H1 (cell line): ENCODE data around the gene CCNJ. TPM values are rescaled to one million over a fixed set of nuclear protein-coding genes. Genes with fewer than 3 reads are reported as not detected.

Experiments
- CTCF ChIA-PET: fragments of 300-600 bp; sonication (Branson Sonifier 250); formaldehyde crosslinking; loops from one replicate; lab custom pipeline; 2021; ENCODE audit not compliant: partially characterized antibody; lab: Charles Lee
- POLR2A ChIA-PET: fragments of 300-600 bp; sonication (Branson Sonifier 250); formaldehyde crosslinking; loops from one replicate; lab custom pipeline; 2021; ENCODE audit warnings: inconsistent platforms; ENCODE audit not compliant: partially characterized antibody; lab: Charles Lee
- DNase-seq, 2 experiments: peaks; one replicate each; pipeline versions ENCODE4 v3.0.0 to v3.0.0-alpha.2; 2010 to 2022; ENCODE audit warnings: low spot score in 2 of 2, low read depth in 1 of 2, mixed read lengths in 1 of 2
- FAIRE-seq: peaks from 2 replicates; lab custom pipeline; 2011; peaks lifted over from hg19 to GRCh38; lab: Jason Lieb, UNC
- H2AFZ ChIP-seq: 2 replicates; pipeline ENCODE4 v1.8.1; 2012; ENCODE audit warnings: low read length, inconsistent platforms
- H2AK5ac ChIP-seq: 2 replicates; pipeline ENCODE4 v1.6.1; 2013; ENCODE audit warnings: low read depth, low read length
- H2BK120ac ChIP-seq: replicated peaks from 2 replicates; pipeline ENCODE3; 2013; ENCODE audit warnings: low read depth, low read length, inconsistent platforms
- H2BK12ac ChIP-seq: 2 replicates; pipeline ENCODE4 v1.6.1; 2013; ENCODE audit warnings: low read depth, low read length
- H2BK15ac ChIP-seq: 2 replicates; pipeline ENCODE4 v1.6.1; 2013; ENCODE audit warnings: low read length
- H2BK20ac ChIP-seq: 2 replicates; pipeline ENCODE4 v1.6.1; 2013; ENCODE audit warnings: low read length
- H2BK5ac ChIP-seq: 2 replicates; pipeline ENCODE4 v1.6.1; 2013; ENCODE audit warnings: low read depth, low read length
- H3K14ac ChIP-seq: 2 replicates; pipeline ENCODE4 v1.6.1; 2013; ENCODE audit warnings: inconsistent platforms; ENCODE audit not compliant: insufficient read length
- H3K18ac ChIP-seq: 2 replicates; pipeline ENCODE4 v1.6.1; 2013; ENCODE audit warnings: low read length; ENCODE audit errors: extremely low read depth
- H3K23ac ChIP-seq: 2 replicates; pipeline ENCODE4 v1.6.1; 2013; ENCODE audit warnings: inconsistent platforms; ENCODE audit not compliant: insufficient read length
- H3K23me2 ChIP-seq: 2 replicates; pipeline ENCODE4 v1.6.1; 2013; ENCODE audit warnings: low read depth, low read length
- H3K27ac ChIP-seq: 2 replicates; pipeline ENCODE4 v1.6.1; 2011; ENCODE audit warnings: low read depth, low read length, inconsistent platforms
- H3K27me3 ChIP-seq, 4 experiments: replicated peaks in 1 of 4; 1 replicate in 1 of 4; 2 replicates in 3 of 4; pipeline versions ENCODE4 v1.6.1 to v1.8.1; 2011 to 2013; ENCODE audit warnings: low read length in 3 of 4, mild to moderate bottlenecking in 3 of 4, inconsistent platforms in 2 of 4, mixed read lengths in 2 of 4, moderate library complexity in 1 of 4; ENCODE audit not compliant: control insufficient read depth in 3 of 4, insufficient read depth in 3 of 4; ENCODE audit errors: extremely low read depth in 1 of 4
- H3K36me3 ChIP-seq, 4 experiments: 2 replicates each; pipeline versions ENCODE4 v1.6.1 to v1.8.1; 2011 to 2013; ENCODE audit warnings: mild to moderate bottlenecking in 4 of 4, low read length in 3 of 4, moderate library complexity in 2 of 4, control low read depth in 1 of 4, inconsistent platforms in 1 of 4; ENCODE audit not compliant: insufficient read depth in 4 of 4, control insufficient read depth in 2 of 4
- H3K4ac ChIP-seq: replicated peaks from 2 replicates; pipeline ENCODE3; 2013; ENCODE audit warnings: low read length, low read depth, mixed read lengths, inconsistent platforms; ENCODE audit not compliant: insufficient read length
- H3K4me1 ChIP-seq, 4 experiments: replicated peaks in 1 of 4; 1 replicate in 1 of 4; 2 replicates in 3 of 4; pipeline versions ENCODE4 v1.6.1 to v1.8.1; 2011 to 2013; ENCODE audit warnings: low read length in 3 of 4, inconsistent platforms in 2 of 4, mixed read lengths in 1 of 4; ENCODE audit not compliant: insufficient read depth in 4 of 4, control insufficient read depth in 3 of 4
- H3K4me2 ChIP-seq, 2 experiments: 2 replicates each; pipeline versions ENCODE4 v1.6.1 to v1.8.1; 2011 to 2013; ENCODE audit warnings: low read depth in 2 of 2, low read length in 2 of 2, control low read depth in 1 of 2, inconsistent platforms in 1 of 2, mild to moderate bottlenecking in 1 of 2; ENCODE audit not compliant: insufficient read depth in 1 of 2
- H3K4me3 ChIP-seq, 4 experiments: fragments of 200-600, 300-600 bp in 1 of 4; sonication (generic), shearing (Covaris generic), sonication (Bioruptor Twin) in 1 of 4; 2 replicates each; pipeline versions ENCODE4 v1.5.1 to v1.8.1; 2011 to 2016; ENCODE audit warnings: low read length in 4 of 4, low read depth in 3 of 4, control low read depth in 2 of 4, inconsistent platforms in 2 of 4, mild to moderate bottlenecking in 2 of 4, mixed read lengths in 1 of 4, moderate library complexity in 1 of 4; ENCODE audit not compliant: insufficient read depth in 2 of 4; ENCODE audit errors: extremely low read depth in 1 of 4
- H3K56ac ChIP-seq: replicated peaks from 2 replicates; pipeline ENCODE3; 2013; ENCODE audit warnings: low read depth, mild to moderate bottlenecking, mixed read lengths, low read length, inconsistent platforms; ENCODE audit not compliant: insufficient read length
- H3K79me1 ChIP-seq: 2 replicates; pipeline ENCODE4 v1.6.1; 2013; ENCODE audit warnings: low read depth, low read length, control low read depth
- H3K79me2 ChIP-seq, 2 experiments: 2 replicates each; pipeline versions ENCODE4 v1.6.1 to v1.8.1; 2012 to 2013; ENCODE audit warnings: low read length in 2 of 2, mild to moderate bottlenecking in 2 of 2, inconsistent platforms in 1 of 2; ENCODE audit not compliant: insufficient read depth in 2 of 2, control insufficient read depth in 1 of 2
- H3K9ac ChIP-seq, 4 experiments: replicated peaks in 1 of 4; 1 replicate in 1 of 4; 2 replicates in 3 of 4; pipeline versions ENCODE4 v1.6.1 to v1.8.1; 2011 to 2013; ENCODE audit warnings: low read depth in 3 of 4, low read length in 3 of 4, control low read depth in 2 of 4, mild to moderate bottlenecking in 2 of 4, moderate library complexity in 2 of 4, inconsistent platforms in 1 of 4; ENCODE audit errors: extremely low read depth in 1 of 4
- H3K9me3 ChIP-seq, 2 experiments: 2 replicates each; pipeline versions ENCODE4 v1.6.1 to v1.8.1; 2012 to 2013; ENCODE audit warnings: mild to moderate bottlenecking in 2 of 2, moderate library complexity in 2 of 2, control low read depth in 1 of 2, inconsistent platforms in 1 of 2, low read depth in 1 of 2, low read length in 1 of 2, mixed read lengths in 1 of 2; ENCODE audit not compliant: insufficient read depth in 2 of 2
- H4K20me1 ChIP-seq, 2 experiments: replicated peaks in 1 of 2; 2 replicates each; pipeline versions ENCODE3 to v1.8.1; 2011 to 2013; ENCODE audit warnings: inconsistent platforms in 2 of 2, low read length in 2 of 2, mild to moderate bottlenecking in 1 of 2; ENCODE audit not compliant: insufficient read depth in 2 of 2, control insufficient read depth in 1 of 2
- H4K5ac ChIP-seq: 2 replicates; pipeline ENCODE4 v1.6.1; 2013; ENCODE audit warnings: low read length, low read depth, mixed read lengths, inconsistent platforms; ENCODE audit not compliant: insufficient read length
- H4K8ac ChIP-seq: 2 replicates; pipeline ENCODE4 v1.8.0; 2013; ENCODE audit warnings: mild to moderate bottlenecking, moderate library complexity, low read length, inconsistent platforms; ENCODE audit not compliant: insufficient read depth; ENCODE audit errors: extremely low read depth
- H4K91ac ChIP-seq: replicated peaks from 2 replicates; pipeline ENCODE3; 2013; ENCODE audit warnings: low read length, mixed read lengths, inconsistent platforms; ENCODE audit not compliant: insufficient read length
- CBX8 ChIP-seq: fragments of 300-800, 300-1000 bp; sonication (generic); IDR thresholded peaks from 2 replicates; pipeline ENCODE4 v1.7.1; 2016; ENCODE audit warnings: low read depth, low read length, borderline replicate concordance
- JUND ChIP-seq: IDR thresholded peaks from 2 replicates; pipeline ENCODE4 v1.6.1; 2011; ENCODE audit warnings: mild to moderate bottlenecking, improper control_type of control experiment, low read length
- KDM5A ChIP-seq: fragments of 200-600 bp; IDR thresholded peaks from 2 replicates; pipeline ENCODE4 v1.7.1; 2012; ENCODE audit warnings: mild to moderate bottlenecking, low read length, inconsistent platforms, mixed read lengths
- WGBS, 2 experiments: shearing (Covaris generic) in 1 of 2; methylation state at CpG; one replicate each; pipeline versions ENCODE4 v1.1.6 to v1.1.7; 2013 to 2015; ENCODE audit warnings: low lambda C conversion rate in 2 of 2, mixed read lengths in 2 of 2, inconsistent platforms in 1 of 2, low coverage in 1 of 2, missing lambda C conversion rate in 1 of 2; ENCODE audit not compliant: insufficient replicate concordance in 2 of 2, insufficient coverage in 1 of 2, insufficient read length in 1 of 2; ENCODE audit errors: extremely low coverage in 1 of 2, missing lambda C conversion rate in 1 of 2; 5-methylcytosine and 5-hydroxymethylcytosine counted together
- polyA plus RNA-seq, 7 experiments: library from polyadenylated mRNA; depleted of rRNA in 3 of 7; stranded (reverse) in 5 of 7; unstranded in 2 of 7; fragments of >200 nt in 5 of 7; fragments of 200-250 nt in 2 of 7; gene quantifications; 1 replicate in 5 of 7; 2 replicates in 1 of 7; 4 replicates in 1 of 7; pipeline versions ENCODE4 v1.2.1 to v1.2.3, GENCODE V29; 2011 to 2013; ENCODE audit warnings: missing spikeins in 2 of 7, mixed read lengths in 2 of 7
- total RNA-seq: library from RNA; stranded (reverse); fragmentation: NEBNext Ultra II Directional; extraction: Animal tissue kit (Norgen Biotek cat#: 25700); gene quantifications from 2 replicates; pipeline ENCODE4 v1.2.1, GENCODE V29; 2021

The CCNJ gene
- total and polyA plus RNA-seq, 2 of the 8 experiments (the other 6 are each of a cell fraction or from before 2014, with no cell fraction given), result 31.4 to 34.7 TPM

DNA sequence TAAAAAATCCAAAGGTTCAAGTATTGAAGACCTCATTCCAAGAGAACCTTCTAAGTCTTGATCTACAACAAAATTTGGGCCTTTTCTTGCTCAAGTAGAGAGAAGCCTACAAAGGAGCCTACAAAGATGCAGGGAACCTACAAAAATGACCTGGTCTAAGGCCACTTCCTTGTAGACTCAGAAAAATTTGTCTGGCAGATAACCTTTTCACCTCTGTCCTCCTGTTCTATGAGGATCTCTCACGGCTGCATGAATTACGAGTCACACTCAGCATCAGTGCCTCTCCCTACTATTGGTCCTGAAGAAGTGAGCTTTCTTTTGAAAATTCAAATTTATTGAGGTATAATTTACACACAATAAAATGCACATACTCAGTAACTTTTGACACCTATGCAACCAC lies 29.3 kb downstream of the CCNJ start:
- Histone ChIP-seq H3K9me3 (no peaks in the 10 kb centered on the region), H2BK120ac (no peak overlapping the region), H3K36me3 (no peaks in the 10 kb centered on the region), H3K4me3 (no peak overlapping the region), H2BK12ac (no peak overlapping the region), H3K23ac (no peak overlapping the region), H3K14ac (no peak overlapping the region), H4K20me1 (no peaks in the 10 kb centered on the region), H4K91ac (no peak overlapping the region), H3K4me2 (no peak overlapping the region), H3K79me1 (no peaks in the 10 kb centered on the region), H3K9ac (no peak overlapping the region), H4K5ac (no peak overlapping the region), H2AFZ (no peak overlapping the region), H2BK15ac (no peak overlapping the region), H3K27me3 (no peaks in the 10 kb centered on the region), H3K27ac (no peak overlapping the region), H3K79me2 (no peaks in the 10 kb centered on the region), H4K8ac (no peak overlapping the region), H2AK5ac (no peak overlapping the region), H3K23me2 (no peaks in the 10 kb centered on the region), H3K18ac (no peak overlapping the region), H3K56ac (no peak overlapping the region), H3K4me1 (peaks cover 0 to 2% (median 0%) of the 10 kb centered on the region in 4 experiments; a peak in 2 of 7 replicates), H2BK20ac (no peak overlapping the region), H3K4ac (no peak overlapping the region), H2BK5ac (no peak overlapping the region)
- ChIA-PET POLR2A (no interaction called here), CTCF (no interaction called here)
- TF ChIP-seq KDM5A (no peak), CBX8 (no peak), JUND (no peak)
- no peak for FAIRE-seq
- 58% methylated on average over 2 of the region's 2 CpGs; no CpG with 5 or more reads in 1 of the 2 experiments for WGBS, 2 experiments
- no peak for DNase-seq
